ENCODE data around the gene ANXA6.
"Not testable (repeated sequence)": the region's sequence is repeated elsewhere in the genome, so short reads cannot be mapped to it uniquely, and the experiment has no call there.

Gene ANXA6

DNA sequence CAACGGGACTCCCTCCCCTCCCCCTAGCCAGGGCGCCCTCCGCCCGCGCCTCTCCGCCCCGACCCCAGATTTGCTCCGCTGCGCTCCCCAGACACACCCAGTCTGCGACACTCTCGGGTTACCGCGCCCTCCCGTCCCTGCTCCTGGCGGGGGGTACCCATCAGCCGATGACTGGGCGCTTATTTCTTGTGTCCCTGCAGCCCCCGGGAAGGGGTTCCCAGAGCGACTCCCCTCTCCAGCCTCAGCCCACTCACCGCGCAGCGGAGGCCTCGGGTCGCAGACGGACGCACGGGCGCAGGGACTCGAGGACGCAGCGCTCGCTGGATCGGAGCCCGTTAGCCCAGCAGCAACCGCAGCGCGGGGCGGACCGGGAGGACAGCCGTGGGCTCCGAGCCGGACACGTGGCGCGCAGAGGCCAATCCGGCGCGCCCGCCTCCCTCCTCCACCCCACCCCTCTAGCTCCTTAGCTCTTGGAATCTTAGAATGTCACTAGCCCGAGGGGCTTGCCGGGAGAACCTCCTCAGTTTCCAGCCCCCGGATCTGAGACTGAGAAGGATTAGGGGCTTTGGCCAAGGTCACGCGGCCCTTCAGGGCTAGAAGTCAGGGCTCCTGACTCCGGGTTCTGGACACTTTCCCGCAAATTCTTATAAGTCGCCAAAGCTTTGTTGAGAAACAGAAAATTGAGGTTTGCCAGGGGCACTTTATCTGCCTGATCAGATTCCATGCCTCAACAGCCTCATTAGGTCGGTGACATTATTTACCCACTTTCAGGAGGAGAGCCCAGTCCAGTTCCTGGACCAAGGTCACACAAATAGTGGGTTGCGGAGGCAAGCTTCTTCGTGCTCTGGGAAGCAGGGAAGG is at the start of gene ANXA6:
Gene ANXA6, minus strand, starts transcription at position 354 of the 861 bp plus-strand sequence. CDS start 9,878 bp downstream, outside the sequence.
- H3K4me1 ChIP-seq (ENCODE audit: control insufficient read depth, insufficient read depth, low read length): peaks cover 27% of the 10 kb centered on the region
- H3K4me3 ChIP-seq (ENCODE audit: low read length): peak within 1 kb of the TSS; percentile 63

DNA sequence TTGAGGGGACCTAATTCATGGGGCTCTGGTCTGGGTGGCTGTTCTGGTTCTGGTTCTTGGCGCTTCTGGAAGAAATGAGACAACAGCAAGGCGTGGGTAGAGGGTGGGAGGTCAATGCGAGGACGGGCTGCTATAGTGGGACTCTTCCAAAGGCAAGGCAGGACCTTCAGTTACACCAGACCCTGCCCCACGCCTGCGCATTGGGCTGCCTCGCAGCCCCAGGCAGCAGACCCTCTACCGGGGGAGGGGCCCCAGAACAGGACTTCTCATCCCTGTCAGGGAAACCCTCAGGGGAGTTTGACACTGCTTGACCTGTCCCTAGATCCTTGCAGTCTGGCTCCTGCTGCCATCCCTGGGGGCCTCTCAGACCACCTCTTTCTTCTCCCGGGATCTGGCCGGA is 47.8 kb upstream of the ANXA6 start:
- H3K4me3 ChIP-seq (ENCODE audit: low read length): no peak overlapping the region
- H3K4me1 ChIP-seq (ENCODE audit: control insufficient read depth, insufficient read depth, low read length): no peaks in the 10 kb centered on the region
- no peaks in the 10 kb centered on the region for H3K36me3 ChIP-seq (ENCODE audit: control insufficient read depth, insufficient read depth, low read length)
- no peaks in the 10 kb centered on the region for H3K27me3 ChIP-seq (ENCODE audit: control insufficient read depth, insufficient read depth, low read length)
- H3K9me3 ChIP-seq (ENCODE audit: control insufficient read depth, low read length): no peaks in the 10 kb centered on the region
- H3K9ac ChIP-seq (ENCODE audit: low read length): no peak overlapping the region

More for the DNA sequence above, at the start of gene ANXA6:
- H3K36me3 ChIP-seq (ENCODE audit: control insufficient read depth, insufficient read depth, low read length): no peaks in the 10 kb centered on the region
- H3K27me3 ChIP-seq (ENCODE audit: control insufficient read depth, insufficient read depth, low read length): peaks cover 13% of the 10 kb centered on the region
- peak within 1 kb of the TSS; percentile 77 for H3K9ac ChIP-seq (ENCODE audit: low read length)
- H3K9me3 ChIP-seq (ENCODE audit: control insufficient read depth, low read length): no peaks in the 10 kb centered on the region

DNA sequence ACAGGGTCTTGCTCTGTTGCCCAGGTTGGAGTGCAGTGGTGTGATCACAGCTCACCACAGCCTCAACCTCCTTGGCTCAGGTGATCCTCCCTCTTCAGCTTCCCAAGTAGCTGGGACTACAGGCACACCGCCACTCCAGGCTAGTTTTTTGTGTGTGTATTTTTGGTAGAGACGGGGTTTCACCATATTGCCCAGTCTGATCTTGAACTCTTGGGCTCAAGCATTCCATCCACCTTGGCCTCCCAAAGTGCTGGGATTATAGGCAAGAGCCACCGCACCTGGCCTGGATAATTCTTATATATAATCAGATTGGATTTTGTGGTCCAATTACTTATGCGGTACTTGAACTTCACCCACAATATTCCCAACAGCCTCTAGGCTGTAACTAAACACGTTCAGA is 46.5 kb upstream of the ANXA6 start:
- Histone ChIP-seq H3K27me3 (ENCODE audit: control insufficient read depth, insufficient read depth, low read length) (no peaks in the 10 kb centered on the region), H3K4me3 (ENCODE audit: low read length) (no peak overlapping the region), H3K9me3 (ENCODE audit: control insufficient read depth, low read length) (no peaks in the 10 kb centered on the region), H3K36me3 (ENCODE audit: control insufficient read depth, insufficient read depth, low read length) (no peaks in the 10 kb centered on the region), H3K9ac (ENCODE audit: low read length) (no peak overlapping the region), H3K4me1 (ENCODE audit: control insufficient read depth, insufficient read depth, low read length) (no peaks in the 10 kb centered on the region)

DNA sequence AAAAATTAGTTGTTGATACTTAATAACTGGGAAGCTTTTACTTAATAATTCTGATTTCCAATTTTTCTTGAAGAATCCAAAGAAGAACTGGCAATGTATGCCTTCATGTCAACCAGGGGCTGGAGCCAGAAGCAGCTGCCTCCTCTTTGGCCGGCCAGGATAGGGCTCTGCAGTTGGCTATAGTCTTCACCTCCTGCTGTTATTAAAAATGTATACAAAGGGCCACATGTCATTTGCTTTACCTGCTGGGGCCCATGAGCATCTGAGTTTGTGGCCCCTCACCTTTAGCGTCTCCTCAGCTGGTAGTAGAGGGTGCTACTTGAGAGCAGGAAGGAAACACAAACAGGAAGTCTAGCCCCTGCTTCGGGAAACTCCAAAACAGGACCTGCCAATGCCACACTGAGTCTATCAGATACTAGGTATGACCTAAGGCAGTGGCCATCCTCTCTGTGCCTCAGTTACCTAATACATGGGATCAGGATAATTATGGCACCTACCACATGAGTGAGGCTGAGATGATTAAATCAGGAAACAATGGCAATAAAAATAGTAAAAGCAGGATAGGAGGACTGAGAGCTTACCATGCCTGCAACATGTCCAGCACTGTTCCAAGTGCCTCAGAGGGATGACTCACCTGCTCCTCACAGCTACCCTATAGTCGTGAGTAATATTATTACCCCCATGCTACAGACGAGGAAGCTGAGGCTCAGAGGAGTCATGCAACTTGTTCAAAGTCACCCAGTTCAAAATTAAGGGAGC is 45.0 kb upstream of the ANXA6 start:
- no peak overlapping the region for H3K4me3 ChIP-seq (ENCODE audit: low read length)
- H3K4me1 ChIP-seq (ENCODE audit: control insufficient read depth, insufficient read depth, low read length): no peaks in the 10 kb centered on the region
- no peaks in the 10 kb centered on the region for H3K9me3 ChIP-seq (ENCODE audit: control insufficient read depth, low read length)
- no peaks in the 10 kb centered on the region for H3K36me3 ChIP-seq (ENCODE audit: control insufficient read depth, insufficient read depth, low read length)
- H3K27me3 ChIP-seq (ENCODE audit: control insufficient read depth, insufficient read depth, low read length): no peaks in the 10 kb centered on the region
- no peak overlapping the region for H3K9ac ChIP-seq (ENCODE audit: low read length)

DNA sequence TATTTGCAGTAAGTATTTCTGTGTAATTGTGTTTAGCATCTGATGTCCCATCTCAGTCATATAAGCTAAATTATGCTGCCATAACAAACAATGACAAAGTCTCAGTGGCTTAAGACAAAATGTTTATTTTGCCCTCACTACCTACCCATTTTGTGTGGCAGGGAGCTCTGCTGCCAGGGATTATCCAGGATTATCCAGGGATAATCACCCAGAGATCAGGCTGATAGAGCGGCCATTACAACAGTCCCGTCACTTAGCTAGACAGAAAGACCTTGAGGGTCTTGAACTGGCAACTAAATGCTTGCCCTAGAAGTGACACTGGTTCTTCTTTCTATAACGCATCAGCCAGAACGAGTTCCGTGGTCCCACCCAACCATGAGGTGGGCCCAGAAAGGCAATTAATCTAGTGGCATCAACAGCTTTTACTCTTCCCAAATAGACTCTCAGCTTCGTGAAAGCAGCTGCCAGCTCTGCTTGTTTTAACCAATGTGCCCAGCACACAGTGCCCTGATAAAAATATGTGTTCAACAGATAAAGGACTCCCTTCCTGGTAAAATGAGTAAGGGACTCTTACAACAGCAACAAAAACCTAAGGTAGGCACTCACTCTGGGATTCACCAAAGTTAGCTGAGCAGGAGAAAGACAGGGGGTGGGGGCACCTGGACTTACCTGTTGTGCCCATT is 43.5 kb upstream of the ANXA6 start:
- Histone ChIP-seq H3K27me3 (ENCODE audit: control insufficient read depth, insufficient read depth, low read length) (no peaks in the 10 kb centered on the region), H3K36me3 (ENCODE audit: control insufficient read depth, insufficient read depth, low read length) (no peaks in the 10 kb centered on the region), H3K9me3 (ENCODE audit: control insufficient read depth, low read length) (no peaks in the 10 kb centered on the region), H3K9ac (ENCODE audit: low read length) (no peak overlapping the region), H3K4me3 (ENCODE audit: low read length) (no peak overlapping the region), H3K4me1 (ENCODE audit: control insufficient read depth, insufficient read depth, low read length) (no peaks in the 10 kb centered on the region)

DNA sequence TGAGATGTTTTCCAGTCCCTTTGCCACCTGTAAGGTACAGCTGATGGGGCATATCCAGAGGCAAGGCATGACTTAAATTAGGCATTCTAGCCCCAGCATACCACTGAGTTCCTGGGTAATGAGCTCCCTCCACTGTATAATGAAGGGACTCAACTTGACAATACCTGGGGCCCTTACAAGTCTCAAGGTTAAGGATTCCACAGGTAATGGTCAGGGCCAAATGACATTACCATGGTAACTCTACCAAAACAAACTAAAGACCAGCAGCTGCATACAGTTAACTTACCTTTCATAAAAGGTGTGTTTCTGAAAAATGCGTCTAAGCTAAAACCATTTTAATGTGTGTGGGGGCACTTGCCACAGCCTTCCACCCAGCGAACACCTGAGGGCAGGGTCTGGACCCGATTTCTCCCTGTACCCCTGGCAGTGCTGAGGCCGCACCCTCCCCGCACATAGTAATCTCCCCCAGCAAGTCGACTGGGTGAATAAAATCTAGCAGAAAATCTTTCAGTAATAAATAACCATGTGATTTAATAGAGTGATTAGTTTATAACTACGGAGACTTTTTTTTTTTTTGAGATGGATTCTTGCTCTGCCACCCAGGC is 42.1 kb upstream of the ANXA6 start:
- H3K36me3 ChIP-seq (ENCODE audit: control insufficient read depth, insufficient read depth, low read length): no peaks in the 10 kb centered on the region
- no peak overlapping the region for H3K9ac ChIP-seq (ENCODE audit: low read length)
- H3K9me3 ChIP-seq (ENCODE audit: control insufficient read depth, low read length): no peaks in the 10 kb centered on the region
- H3K4me1 ChIP-seq (ENCODE audit: control insufficient read depth, insufficient read depth, low read length): no peaks in the 10 kb centered on the region
- H3K4me3 ChIP-seq (ENCODE audit: low read length): no peak overlapping the region
- no peaks in the 10 kb centered on the region for H3K27me3 ChIP-seq (ENCODE audit: control insufficient read depth, insufficient read depth, low read length)

DNA sequence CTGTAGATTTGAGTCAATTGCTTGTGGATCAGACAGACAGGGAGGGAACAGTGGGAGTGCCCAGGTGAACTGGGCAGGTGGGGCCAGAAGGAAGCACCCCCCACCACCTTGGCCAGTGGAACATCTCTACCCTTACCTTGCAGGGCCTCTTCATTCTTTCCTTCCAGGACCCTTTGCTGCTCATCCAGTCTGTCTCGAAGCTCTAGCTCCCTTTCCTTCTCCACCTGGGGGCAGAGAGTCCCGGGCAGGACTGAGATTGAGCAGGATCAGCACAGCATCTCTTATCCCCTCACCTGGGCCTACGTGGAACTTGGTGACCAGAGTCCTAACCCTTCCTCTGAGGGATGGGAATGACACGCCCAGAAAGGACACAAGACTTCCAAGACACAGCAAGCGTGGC is 41.3 kb upstream of the ANXA6 start:
- no peaks in the 10 kb centered on the region for H3K9me3 ChIP-seq (ENCODE audit: control insufficient read depth, low read length)
- H3K27me3 ChIP-seq (ENCODE audit: control insufficient read depth, insufficient read depth, low read length): no peaks in the 10 kb centered on the region
- H3K4me1 ChIP-seq (ENCODE audit: control insufficient read depth, insufficient read depth, low read length): no peaks in the 10 kb centered on the region
- no peak overlapping the region for H3K4me3 ChIP-seq (ENCODE audit: low read length)
- H3K9ac ChIP-seq (ENCODE audit: low read length): no peak overlapping the region
- H3K36me3 ChIP-seq (ENCODE audit: control insufficient read depth, insufficient read depth, low read length): no peaks in the 10 kb centered on the region

DNA sequence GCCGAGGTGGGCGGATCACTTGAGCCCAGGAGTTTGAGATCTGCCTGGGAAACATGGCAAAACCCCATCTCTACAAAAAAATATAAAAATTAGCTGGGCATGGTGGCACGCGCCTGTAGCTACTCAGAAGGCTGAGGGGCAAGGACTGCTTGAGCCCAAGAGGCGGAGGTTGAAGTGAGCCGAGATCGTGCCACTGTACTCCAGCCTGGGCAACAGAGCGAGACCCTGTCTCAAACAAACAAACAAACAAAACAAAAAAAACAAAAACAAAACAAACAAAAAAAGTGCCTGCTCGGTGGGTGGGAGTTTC is 39.7 kb upstream of the ANXA6 start:
- H3K9me3 ChIP-seq (ENCODE audit: control insufficient read depth, low read length); H3K27me3 ChIP-seq (ENCODE audit: control insufficient read depth, insufficient read depth, low read length); H3K9ac ChIP-seq (ENCODE audit: low read length); H3K4me3 ChIP-seq (ENCODE audit: low read length); H3K36me3 ChIP-seq (ENCODE audit: control insufficient read depth, insufficient read depth, low read length); H3K4me1 ChIP-seq (ENCODE audit: control insufficient read depth, insufficient read depth, low read length): not testable (repeated sequence)

DNA sequence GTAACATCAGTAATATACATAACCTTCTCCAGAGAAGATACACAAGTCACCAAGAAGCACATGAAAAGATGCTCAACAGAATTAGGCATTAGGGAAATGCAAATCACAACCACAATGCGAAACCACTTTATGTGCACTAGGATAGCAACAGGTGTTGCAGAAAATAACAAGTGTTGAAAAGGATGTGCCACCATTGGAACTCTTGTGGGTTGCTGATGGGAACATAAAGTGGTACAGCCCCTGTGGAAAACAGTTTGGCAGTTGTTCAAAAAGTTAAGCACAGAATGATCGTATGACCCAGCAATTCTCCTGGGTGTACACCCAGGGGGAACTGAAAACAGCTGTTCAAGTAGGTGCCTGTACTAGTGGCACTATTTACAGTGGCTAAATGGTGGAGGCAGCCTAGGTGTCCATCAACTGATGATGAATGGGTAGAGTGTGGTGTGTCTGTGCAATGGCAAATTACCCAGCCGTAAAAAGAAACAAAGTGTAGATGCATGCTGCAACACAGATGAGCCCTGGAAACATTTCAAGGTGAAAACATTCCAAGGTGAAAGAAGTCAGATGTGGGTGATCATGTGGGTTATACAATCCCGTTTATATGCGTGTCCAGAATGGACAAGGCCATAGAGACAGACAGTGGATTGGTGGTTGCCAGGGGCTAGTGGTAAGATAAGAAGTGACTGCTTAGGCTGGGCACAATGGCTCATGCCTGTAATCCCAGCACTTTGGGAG is 39.1 kb upstream of the ANXA6 start:
- no peaks in the 10 kb centered on the region for H3K4me1 ChIP-seq (ENCODE audit: control insufficient read depth, insufficient read depth, low read length)
- no peaks in the 10 kb centered on the region for H3K36me3 ChIP-seq (ENCODE audit: control insufficient read depth, insufficient read depth, low read length)
- H3K4me3 ChIP-seq (ENCODE audit: low read length): no peak overlapping the region
- H3K27me3 ChIP-seq (ENCODE audit: control insufficient read depth, insufficient read depth, low read length): no peaks in the 10 kb centered on the region
- H3K9me3 ChIP-seq (ENCODE audit: control insufficient read depth, low read length): no peaks in the 10 kb centered on the region
- H3K9ac ChIP-seq (ENCODE audit: low read length): no peak overlapping the region

DNA sequence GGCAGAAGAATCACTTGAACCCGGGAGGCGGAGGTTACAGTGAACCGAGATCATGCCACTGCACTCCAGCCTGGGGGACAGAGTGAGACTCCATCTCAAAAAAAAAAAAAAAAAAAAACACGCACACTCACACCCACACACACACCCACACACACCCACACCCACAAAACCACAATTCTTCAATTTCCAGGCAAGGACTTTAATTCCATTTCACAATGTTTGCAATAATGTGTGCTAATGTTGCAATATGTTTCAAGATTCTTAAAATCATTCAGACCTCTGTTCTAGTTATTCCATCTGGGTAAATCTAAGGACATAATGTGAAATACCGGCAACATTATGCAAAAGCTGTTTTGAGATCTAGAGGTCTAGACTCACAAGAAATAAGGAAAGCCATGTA is 38.0 kb upstream of the ANXA6 start:
- Histone ChIP-seq H3K9ac (ENCODE audit: low read length) (no peak overlapping the region), H3K9me3 (ENCODE audit: control insufficient read depth, low read length) (no peaks in the 10 kb centered on the region), H3K36me3 (ENCODE audit: control insufficient read depth, insufficient read depth, low read length) (no peaks in the 10 kb centered on the region), H3K4me3 (ENCODE audit: low read length) (no peak overlapping the region), H3K4me1 (ENCODE audit: control insufficient read depth, insufficient read depth, low read length) (no peaks in the 10 kb centered on the region), H3K27me3 (ENCODE audit: control insufficient read depth, insufficient read depth, low read length) (no peaks in the 10 kb centered on the region)

DNA sequence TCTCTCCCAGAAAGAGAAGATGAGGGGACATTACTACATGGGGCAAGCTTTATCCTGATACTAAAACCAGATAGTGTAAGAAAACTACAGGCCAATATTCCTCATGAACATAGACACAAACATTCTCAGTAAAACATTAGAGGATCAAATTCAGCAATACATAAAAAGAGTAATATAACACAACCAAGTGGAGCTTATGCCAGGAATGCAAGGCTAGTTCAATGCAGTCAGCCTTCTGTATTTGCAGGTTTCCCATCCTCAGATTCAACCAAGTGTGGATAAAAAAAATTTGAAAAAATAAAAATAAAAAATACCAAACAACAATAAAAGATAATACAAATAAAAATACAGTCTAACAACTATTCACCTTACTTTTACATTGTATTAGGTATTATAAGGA is 35.0 kb upstream of the ANXA6 start:
- Histone ChIP-seq H3K27me3 (ENCODE audit: control insufficient read depth, insufficient read depth, low read length) (no peaks in the 10 kb centered on the region), H3K4me3 (ENCODE audit: low read length) (no peak overlapping the region), H3K9ac (ENCODE audit: low read length) (no peak overlapping the region), H3K4me1 (ENCODE audit: control insufficient read depth, insufficient read depth, low read length) (no peaks in the 10 kb centered on the region), H3K9me3 (ENCODE audit: control insufficient read depth, low read length) (no peaks in the 10 kb centered on the region), H3K36me3 (ENCODE audit: control insufficient read depth, insufficient read depth, low read length) (no peaks in the 10 kb centered on the region)

All from mucosa of stomach (tissue), 1 donor.